Osteocyte (in vitro differentiated cells): Measurements from ENCODE around the gene BTBD2. TPM values are rescaled to one million over a fixed set of nuclear protein-coding genes. Genes with fewer than 3 reads are reported as not detected.

Experiments
- DNase-seq: peaks from one replicate; pipeline ENCODE4 v3.0.0; 2021; ENCODE audit warnings: mixed read lengths; ENCODE audit not compliant: unreplicated experiment; ENCODE audit errors: extremely low spot score
- H3K27ac Mint-ChIP-seq: one replicate; pipeline ENCODE4 v1.8.0; 2021; ENCODE audit warnings: mild to moderate bottlenecking, mixed read lengths; ENCODE audit not compliant: unreplicated experiment
- H3K27me3 Mint-ChIP-seq: one replicate; pipeline ENCODE4 v1.8.0; 2021; ENCODE audit warnings: mixed read lengths; ENCODE audit not compliant: unreplicated experiment
- H3K36me3 Mint-ChIP-seq: one replicate; pipeline ENCODE4 v1.8.0; 2021; ENCODE audit warnings: mixed read lengths; ENCODE audit not compliant: unreplicated experiment
- H3K4me1 Mint-ChIP-seq: one replicate; pipeline ENCODE4 v1.8.0; 2021; ENCODE audit warnings: mixed read lengths; ENCODE audit not compliant: unreplicated experiment
- H3K4me3 Mint-ChIP-seq: one replicate; pipeline ENCODE4 v1.8.0; 2021; ENCODE audit warnings: mild to moderate bottlenecking, moderate library complexity, mixed read lengths; ENCODE audit not compliant: unreplicated experiment
- H3K9me3 Mint-ChIP-seq: one replicate; pipeline ENCODE4 v1.8.0; 2021; ENCODE audit warnings: mixed read lengths; ENCODE audit not compliant: unreplicated experiment
- CTCF ChIP-seq: fragments of 200-600 bp; sonication (generic); IDR thresholded peaks from 2 replicates; pipeline ENCODE4 v1.5.0; 2021; ENCODE audit warnings: antibody characterized with exemption, mild to moderate bottlenecking, moderate library complexity
- total RNA-seq: library from RNA; stranded (reverse); gene quantifications from 2 replicates; pipeline ENCODE4 v1.2.1, GENCODE V29; 2021

BTBD2 gene
- total RNA-seq, 1 donor from 2014 or later = 86.0 TPM

GRCh38 chr19:2039089-2039958, 23.8 kb upstream of the BTBD2 start:
- Mint-ChIP-seq H3K9me3 (no peaks in the 10 kb centered on the region), H3K36me3 (peaks cover 10% of the 10 kb centered on the region), H3K4me3 (no peak overlapping the region), H3K27ac (no peak overlapping the region), H3K27me3 (no peaks in the 10 kb centered on the region), H3K4me1 (peaks cover 9% of the 10 kb centered on the region)
- TF ChIP-seq CTCF = no peak
- DNase-seq = no peak

GRCh38 chr19:2038284-2039088, 23.0 kb upstream of the BTBD2 start:
- H3K27ac Mint-ChIP-seq = no peak overlapping the region
- no peak overlapping the region for H3K4me3 Mint-ChIP-seq
- peaks cover 8% of the 10 kb centered on the region for H3K36me3 Mint-ChIP-seq
- no peaks in the 10 kb centered on the region for H3K9me3 Mint-ChIP-seq
- TF ChIP-seq CTCF = no peak
- DNase-seq = no peak
- no peaks in the 10 kb centered on the region for H3K27me3 Mint-ChIP-seq
- peaks cover 11% of the 10 kb centered on the region for H3K4me1 Mint-ChIP-seq

GRCh38 chr19:2037651-2038255, 22.2 kb upstream of the BTBD2 start:
- peaks cover 5% of the 10 kb centered on the region for H3K36me3 Mint-ChIP-seq
- no peak overlapping the region for H3K27ac Mint-ChIP-seq
- H3K4me3 Mint-ChIP-seq = no peak overlapping the region
- no peaks in the 10 kb centered on the region for H3K27me3 Mint-ChIP-seq
- TF ChIP-seq CTCF = no peak
- H3K4me1 Mint-ChIP-seq = peaks cover 16% of the 10 kb centered on the region
- no peaks in the 10 kb centered on the region for H3K9me3 Mint-ChIP-seq
- no peak for DNase-seq

- Mint-ChIP-seq H3K4me3 (no peak overlapping the region), H3K27me3 (no peaks in the 10 kb centered on the region), H3K27ac (no peak overlapping the region), H3K36me3 (peaks cover 5% of the 10 kb centered on the region), H3K4me1 (peaks cover 29% of the 10 kb centered on the region), H3K9me3 (no peaks in the 10 kb centered on the region)
- no peak for DNase-seq
- no peak for TF ChIP-seq CTCF
Measured at GRCh38 chr19:2036424-2036823, 20.9 kb upstream of the BTBD2 start.
